ENCODE measurements around the gene DNASE1L1.
"Not testable (repeated sequence)": the region's sequence is repeated elsewhere in the genome, so short reads cannot be mapped to it uniquely, and the experiment has no call there.

Gene DNASE1L1

DNA sequence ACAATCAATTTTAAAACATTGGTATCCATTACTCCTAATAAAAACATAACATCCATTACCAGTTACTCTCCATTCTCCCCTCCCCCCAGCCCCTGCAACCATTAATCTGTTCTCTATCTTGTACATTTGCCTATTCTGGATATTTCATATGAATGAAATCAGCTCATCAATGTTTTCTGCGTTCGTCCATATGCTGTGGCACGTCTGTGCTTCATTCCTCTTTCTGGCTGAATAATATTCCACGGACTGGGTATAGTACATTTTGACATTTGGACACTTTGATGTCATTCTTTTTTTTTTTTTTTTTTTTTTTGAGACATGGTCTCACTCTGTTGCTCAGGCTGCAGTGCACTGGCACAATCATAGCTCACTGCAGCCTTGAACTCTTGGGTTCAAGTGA is 5.2 kb downstream of the DNASE1L1 start:
- no peak for DNase-seq (ENCODE audit: low read depth in 2 of 2)

DNA sequence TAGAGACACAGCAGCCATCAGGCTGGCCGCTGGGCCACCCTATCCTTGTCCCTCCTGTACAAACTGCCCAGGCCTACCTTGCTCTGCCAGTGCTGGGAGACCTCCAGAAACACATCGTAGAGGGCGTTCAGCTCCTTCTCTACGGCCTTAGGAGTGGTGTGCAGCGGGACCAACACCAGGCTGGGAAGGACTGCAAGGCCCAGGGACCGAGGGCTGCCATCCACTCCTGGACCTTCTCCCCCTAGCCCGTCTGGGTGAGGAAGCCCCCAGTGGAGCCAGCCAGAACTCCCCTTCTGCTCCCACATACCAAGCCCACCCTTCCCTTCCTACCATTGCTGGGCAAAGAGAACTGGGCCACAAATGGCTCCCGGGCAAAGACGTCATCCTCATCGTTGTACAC is 5.9 kb downstream of the DNASE1L1 start:
- no peak for DNase-seq (ENCODE audit: low read depth in 2 of 2)

DNA sequence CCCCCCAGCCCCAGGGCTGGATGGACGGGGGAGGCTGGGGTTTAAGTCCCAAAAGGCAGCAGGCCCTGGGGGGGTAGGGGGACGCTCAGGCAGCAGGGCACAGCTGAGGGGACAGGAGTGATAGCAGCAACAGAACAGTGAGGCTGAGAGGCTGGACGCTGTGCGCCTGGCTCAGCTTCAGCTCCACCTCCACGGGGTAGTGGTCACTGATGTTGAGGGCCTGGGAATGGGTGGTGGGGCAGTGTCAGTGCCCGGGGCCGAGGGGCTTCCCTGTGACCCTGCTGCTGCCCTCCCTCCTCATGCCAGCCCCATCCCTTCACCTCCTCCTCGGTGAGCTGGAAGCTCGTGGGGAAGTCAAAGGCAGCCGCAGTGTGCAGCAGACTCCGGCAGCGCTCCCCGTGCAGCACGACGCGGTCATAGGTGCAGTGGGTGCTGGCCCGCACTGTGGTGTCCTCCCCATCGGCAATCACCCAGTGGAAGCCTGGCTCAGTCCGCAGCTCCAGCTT is 6.4 kb downstream of the DNASE1L1 start:
- no peak for DNase-seq (ENCODE audit: low read depth in 2 of 2)

DNA sequence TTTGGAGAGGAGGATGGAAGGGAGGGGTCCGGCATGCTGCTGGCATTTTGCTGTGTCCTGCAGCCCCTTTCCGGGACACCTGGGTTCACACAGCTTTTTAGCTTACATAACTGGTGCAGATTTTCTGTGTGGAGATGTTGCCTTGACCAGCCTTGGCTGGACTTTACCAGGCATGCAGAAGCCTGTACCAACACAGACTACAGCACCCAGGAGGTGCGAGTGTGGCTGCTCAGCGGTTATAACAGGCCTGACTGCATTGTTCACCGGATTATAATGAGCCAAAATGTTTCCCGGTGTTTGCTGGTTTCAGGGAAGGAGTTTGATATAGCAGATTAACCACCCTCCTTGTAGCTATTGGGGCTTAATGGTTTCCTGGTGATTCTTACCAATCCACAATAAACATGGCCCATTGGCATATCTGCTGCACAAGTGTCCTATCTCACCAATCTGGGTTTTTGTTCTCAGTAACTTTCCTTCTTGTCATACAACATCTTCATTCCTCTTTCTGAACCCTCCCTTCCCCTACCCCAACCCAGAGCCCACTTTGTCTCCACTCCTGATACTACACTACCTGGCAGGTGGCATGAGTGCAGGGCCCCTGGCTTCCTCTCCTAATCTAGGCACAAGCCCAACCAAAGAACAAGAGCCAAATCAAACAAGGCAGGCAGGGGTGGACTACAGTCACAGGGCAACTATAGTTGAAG is 7.0 kb downstream of the DNASE1L1 start:
- DNase-seq (ENCODE audit: low read depth in 2 of 2): no peak

DNA sequence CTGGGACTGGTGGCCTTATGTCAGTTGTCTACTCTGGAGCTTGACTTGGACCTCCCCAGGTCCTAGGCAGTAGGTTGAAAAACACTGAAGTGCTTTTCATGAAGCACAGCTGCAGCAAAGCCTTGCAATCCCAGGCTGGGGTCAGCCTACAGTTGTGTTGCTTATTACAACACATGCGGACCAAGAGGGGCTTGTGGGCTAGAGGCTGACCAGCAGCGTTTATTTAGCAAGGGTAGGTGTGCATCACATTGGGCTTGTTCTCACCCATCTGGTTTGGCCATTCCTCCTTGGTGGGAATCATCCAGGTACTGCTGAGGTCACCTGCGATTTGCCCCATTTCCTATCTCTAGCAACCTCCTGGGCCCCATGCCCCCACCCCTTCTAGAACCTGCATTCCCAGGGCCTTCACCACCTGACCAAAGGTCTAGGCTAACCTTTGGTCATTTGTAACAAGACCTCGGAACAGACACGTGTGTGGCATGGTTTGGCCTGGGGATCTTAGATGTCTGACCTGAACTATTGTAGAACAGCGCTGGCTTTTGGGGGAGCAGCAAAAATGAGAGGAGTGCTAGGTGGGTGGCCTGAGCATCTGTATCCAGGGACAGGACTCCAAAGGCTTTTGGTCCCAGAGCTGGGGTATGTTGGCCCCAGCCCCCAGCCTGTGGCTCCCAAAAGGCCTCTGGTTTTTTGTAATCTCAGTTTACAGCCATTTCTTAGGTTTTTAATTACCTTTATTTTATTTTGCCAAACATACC is 7.8 kb downstream of the DNASE1L1 start:
- no peak for DNase-seq (ENCODE audit: low read depth in 2 of 2)

DNA sequence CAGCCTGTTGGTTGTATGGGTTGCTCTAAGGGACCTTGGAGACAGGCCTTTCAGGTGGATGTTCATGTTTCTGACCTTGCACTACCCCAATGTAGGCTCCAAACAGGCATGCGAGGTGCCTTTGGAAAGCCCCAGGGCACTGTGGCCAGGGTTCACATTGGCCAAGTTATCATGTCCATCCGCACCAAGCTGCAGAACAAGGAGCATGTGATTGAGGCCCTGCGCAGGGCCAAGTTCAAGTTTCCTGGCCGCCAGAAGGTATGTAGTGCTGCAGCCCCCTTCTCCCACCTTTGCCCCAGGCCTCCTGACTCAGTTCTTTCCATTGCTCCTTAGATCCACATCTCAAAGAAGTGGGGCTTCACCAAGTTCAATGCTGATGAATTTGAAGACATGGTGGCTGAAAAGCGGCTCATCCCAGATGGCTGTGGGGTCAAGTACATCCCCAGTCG is 8.7 kb downstream of the DNASE1L1 start:
- DNase-seq (ENCODE audit: low read depth in 2 of 2): not testable (repeated sequence)

DNA sequence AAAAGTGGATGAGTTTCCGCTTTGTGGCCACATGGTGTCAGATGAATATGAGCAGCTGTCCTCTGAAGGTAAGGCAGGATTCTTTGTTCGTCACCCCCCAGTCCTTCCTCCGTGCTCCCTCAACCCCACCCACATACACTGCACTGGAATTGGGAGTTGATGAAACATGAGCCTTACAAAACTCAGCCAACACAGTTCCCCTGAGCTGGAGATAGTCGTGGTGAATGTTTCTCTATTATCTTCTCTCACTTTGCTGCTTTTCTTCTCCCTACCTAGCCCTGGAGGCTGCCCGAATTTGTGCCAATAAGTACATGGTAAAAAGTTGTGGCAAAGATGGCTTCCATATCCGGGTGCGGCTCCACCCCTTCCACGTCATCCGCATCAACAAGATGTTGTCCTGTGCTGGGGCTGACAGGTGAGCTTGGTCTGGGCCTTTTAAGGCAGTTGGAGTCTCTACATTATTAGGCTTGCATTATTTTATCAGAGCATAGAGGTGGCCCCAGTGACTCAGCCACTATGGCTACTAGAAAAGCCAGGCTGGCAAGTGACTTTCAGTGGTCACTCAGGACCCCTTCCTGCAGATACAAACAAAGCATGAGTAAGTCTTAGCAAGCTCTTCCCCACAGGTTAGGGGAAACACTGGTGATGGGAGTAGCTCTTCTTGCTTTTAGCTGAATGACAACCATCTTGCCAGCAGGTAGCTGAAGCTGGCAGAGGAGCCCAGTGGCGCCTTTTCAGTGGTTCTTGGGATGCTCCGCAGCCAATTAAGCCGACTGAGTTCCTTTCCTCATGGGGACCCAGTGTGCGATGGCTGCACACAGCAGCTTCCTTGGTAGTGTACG is 9.3 kb downstream of the DNASE1L1 start:
- no peak for DNase-seq (ENCODE audit: low read depth in 2 of 2)

DNA sequence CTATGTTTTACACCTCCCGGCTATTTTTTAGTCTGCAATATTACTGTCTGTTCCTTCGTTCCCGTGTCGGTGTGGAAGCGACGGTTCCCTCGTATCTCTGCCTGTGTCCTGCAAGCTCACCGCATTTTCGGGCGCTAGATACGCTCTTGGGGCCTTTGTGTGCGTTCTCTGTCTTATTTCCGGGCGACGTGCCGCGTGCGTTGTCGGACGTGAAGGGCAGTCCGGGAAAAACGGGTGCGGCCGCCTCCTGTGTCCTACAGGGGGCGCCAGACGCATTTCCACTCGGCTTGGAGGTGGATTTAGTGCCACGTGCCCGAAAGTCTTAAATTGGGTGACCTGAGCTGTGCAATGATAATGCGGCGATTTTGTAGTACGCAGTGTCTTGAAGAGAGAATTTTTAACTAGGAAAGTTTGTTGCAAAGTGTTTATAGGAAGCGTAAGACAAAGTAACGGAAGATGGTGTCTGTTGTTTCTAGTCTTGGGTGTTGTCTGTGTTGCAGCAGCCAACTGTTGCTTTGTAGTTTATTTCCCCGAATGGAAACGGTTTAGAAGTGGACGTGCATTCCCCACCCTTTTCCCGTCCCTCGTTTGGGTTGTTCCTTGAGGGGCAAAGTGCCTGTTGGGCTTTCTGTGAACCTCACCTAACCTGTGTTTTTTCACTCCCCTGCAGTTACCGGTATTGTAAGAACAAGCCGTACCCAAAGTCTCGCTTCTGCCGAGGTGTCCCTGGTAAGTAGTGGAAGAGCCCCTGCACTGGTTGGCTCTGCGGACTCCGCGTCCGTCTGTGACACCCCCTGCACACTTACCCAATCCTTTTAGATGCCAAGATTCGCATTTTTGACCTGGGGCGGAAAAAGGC is 10.2 kb downstream of the DNASE1L1 start:
- peak; percentile 67 to 71 for DNase-seq (ENCODE audit: low read depth in 2 of 2)

DNA sequence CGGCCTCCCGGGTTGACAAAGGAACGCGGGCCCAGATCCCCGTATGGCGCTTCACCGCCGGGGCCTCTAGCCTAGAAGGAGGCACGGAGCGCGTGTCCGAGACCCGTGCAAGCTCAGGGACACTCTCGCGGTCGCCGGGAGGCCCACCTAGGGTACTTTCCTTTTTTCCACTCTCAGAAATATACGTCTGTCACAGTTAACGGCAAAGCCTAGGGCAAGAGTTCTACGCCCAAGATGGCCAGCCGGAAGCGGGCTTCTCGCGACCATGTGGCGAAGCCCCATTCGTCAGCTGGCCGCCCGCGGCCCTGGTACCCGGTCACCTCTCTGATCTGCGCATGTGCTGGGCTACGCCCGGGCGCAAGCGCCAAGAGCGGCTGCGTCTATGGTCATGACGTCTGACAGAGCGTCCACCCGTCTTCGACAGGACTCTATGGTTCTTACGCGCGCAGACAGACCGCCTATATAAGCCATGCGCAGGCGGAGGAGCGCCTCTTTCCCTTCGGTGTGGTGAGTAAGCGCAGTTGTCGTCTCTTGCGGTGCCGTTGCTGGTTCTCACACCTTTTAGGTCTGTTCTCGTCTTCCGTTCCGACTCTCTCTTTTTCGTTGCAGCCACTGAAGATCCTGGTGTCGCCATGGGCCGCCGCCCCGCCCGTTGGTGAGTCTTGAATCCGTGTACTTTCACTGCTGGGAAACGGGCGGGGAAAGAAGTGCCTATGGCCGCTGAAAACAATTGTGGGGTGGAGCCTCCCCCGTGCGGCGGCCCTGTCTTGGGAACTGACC is 11.0 kb downstream of the DNASE1L1 start, which contains the start of gene RPL10:
Gene RPL10 (plus strand): TSS at position 490 of the 780 bp plus-strand sequence. CDS start 143 bp downstream, at position 633.
- DNase-seq (ENCODE audit: low read depth in 2 of 2): peak; percentile 77 to 80

DNA sequence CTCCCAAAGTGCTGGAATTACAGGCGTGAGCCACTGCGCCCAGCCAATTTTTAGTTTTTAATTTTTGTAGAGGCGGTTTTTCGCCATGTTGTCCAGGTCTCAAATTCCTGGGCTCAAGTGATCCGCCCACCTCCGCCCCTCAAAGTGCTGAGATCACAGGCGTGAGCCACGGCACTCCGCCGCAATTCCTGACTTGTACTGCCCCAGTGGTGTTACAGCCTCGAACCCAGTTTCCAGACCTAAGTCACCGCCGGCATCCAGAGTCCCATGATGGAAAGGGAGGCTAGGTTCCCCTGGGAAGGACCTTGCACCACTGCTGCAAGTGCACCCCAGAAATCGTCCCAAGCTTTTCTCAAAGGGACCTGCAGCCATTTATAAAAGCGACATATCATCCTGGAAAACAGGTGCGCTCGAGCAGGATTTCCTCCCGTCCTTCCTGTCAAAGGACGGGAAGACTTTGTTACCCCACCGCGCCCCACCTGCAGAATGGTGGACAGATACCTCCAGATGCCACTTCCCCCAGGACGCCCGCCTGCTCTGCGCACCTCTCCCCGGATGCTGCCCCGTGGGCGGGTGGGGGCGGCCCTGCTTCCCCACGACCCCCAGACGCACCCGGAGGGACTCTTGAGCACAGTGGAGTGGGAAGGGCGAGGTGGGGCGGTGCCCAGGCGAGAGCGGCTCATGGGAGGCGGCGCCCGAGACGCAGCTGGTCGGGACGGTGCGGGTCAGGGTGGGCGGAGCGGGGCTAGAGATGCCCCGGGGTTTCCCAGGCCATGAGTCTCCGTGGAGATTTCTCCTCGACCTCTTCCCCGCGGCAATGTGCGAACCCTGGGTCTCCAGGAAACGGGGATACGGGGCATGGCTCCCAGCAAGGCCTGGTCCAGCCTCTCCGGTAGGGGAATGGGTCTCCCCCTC is 11.8 kb downstream of the DNASE1L1 start:
- DNase-seq (ENCODE audit: low read depth in 2 of 2): peak in 1 of 2 donors; percentile 47

DNA sequence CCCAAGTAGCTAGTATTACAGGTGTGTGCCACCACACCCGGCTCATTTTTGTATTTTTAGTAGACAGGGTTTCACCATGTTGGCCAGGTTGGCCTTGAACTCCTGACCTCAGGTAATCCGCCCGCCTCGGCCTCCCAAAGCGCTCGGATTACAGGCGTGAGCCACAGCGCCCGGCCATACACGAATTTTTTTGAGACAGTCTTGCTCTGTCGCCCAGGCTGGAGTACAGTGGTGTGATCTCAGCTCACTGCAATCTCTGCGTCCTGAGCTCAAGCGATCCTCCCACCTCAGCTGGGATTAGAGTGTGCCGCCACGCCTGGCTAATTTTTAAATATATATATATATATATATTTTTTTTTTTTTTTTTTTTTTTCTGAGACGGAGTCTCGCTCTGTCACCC is 12.7 kb downstream of the DNASE1L1 start:
- DNase-seq (ENCODE audit: low read depth in 2 of 2): not testable (repeated sequence)

DNA sequence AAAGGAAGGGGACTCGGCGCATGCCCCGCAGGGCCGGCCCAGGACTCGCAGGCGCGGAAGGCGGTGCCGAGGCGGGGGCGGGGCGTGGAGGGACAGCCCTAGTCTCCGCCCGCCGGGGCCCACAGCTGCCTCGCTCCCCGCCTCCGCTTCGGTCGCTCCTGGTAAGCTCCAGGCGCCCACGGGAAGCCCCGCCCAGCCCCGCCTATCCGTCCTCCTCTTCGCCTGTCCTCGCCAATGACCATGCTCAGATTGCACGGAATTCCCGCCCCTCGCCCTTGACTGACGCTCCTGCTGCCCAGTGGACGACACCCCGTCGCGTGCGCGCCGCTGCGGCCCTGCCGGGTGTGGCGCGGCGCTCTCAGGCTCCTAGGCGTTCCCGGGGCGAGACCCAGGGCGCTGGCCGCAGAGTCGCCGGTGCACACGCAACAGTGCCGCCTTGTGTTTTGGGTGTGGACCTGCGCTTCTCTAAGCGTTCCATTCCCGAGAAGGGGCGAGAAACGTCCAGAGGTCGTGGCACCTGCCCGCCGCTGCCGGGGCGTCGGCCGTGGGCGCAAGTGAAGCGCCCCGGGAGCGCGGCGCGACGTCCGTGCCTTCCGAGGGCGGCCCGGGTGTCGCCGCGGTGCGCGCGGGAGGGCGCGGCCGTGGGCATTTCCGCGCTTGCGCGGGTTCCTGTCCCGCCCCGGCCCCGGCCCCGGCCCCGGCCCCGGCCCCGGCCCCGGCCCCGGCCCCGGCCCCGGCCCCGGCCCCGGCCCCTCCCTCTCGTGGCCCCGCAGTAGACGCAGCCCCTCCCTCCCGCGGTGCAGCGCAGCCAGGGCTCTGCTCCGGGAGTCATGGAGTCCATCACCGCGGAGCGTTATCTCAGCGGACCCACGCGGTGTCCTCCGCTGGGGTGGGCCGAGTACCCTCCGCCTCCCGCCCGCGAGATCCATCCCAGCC is 19.0 kb downstream of the DNASE1L1 start:
- DNase-seq (ENCODE audit: low read depth in 2 of 2): not testable (repeated sequence)

DNA sequence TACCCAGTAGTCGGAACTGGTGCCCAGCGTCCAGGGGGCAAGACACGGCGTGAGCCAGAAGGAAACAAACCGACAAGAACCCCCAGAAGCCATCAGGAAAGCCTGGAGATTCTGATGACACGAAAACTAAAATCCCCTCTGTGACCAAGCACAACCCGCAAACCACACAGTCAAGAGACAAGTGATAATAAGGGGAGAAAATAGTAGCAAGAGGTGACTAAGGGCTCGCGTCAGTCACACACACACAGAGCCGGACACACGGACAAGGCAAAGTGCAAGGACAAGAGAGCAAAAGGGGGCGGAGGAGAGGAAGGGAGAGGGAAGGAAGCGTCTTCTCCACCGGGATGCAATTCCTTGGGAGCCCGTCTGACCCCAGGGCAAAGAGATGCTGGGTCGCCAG is 20.4 kb downstream of the DNASE1L1 start:
- DNase-seq (ENCODE audit: low read depth in 2 of 2): not testable (repeated sequence)

DNA sequence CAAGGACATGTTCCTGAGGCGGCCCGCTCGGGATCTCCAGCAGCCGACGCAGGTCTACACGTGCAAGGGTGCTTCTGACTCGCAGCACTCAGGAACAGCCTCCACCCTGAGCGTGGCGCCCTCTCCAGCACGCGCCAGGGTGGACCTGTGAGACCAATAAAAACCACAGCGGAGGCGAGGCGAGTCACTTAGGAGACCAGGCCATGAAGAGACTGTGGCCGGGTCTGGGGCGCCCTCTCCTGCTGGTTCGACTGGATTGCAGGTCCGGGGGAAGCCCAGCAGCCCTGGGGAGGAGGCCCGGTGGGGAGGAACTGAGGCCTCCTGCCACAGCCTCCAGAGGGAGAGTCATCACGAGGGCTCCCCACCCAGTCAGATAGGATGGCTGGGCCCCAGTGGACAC is 21.0 kb downstream of the DNASE1L1 start:
- not testable (repeated sequence) for DNase-seq (ENCODE audit: low read depth in 2 of 2)

DNA sequence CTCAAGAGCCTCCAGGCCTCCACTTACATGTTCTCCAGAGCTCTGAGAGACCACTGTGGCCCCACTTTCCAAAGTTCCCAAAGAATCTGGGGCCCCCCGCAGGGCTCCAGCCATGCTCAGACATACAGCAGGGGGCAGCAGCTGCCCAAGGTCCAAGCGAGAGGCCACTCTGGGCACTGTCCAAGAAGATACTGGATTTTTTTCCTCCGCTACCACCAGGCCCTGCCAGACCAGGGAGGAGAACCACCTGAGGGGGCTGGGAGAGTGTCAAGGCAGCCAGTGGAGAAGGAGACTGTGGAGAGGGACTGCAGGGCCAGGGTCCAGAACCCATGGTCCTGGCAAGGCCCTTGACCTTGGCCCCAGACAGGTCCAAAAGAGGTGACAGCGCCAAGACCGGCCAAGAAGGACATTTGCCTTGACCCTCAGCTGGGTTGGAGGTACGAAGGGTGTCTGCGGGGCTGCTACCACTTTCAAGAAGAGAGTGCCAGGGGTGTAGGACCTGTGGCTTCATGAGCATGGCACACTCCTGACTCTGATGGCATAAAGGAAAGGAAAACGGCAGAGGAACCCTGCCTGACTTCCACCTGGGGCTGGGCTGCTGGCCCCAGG is 24.7 kb downstream of the DNASE1L1 start:
- DNase-seq (ENCODE audit: low read depth in 2 of 2): no peak

DNA sequence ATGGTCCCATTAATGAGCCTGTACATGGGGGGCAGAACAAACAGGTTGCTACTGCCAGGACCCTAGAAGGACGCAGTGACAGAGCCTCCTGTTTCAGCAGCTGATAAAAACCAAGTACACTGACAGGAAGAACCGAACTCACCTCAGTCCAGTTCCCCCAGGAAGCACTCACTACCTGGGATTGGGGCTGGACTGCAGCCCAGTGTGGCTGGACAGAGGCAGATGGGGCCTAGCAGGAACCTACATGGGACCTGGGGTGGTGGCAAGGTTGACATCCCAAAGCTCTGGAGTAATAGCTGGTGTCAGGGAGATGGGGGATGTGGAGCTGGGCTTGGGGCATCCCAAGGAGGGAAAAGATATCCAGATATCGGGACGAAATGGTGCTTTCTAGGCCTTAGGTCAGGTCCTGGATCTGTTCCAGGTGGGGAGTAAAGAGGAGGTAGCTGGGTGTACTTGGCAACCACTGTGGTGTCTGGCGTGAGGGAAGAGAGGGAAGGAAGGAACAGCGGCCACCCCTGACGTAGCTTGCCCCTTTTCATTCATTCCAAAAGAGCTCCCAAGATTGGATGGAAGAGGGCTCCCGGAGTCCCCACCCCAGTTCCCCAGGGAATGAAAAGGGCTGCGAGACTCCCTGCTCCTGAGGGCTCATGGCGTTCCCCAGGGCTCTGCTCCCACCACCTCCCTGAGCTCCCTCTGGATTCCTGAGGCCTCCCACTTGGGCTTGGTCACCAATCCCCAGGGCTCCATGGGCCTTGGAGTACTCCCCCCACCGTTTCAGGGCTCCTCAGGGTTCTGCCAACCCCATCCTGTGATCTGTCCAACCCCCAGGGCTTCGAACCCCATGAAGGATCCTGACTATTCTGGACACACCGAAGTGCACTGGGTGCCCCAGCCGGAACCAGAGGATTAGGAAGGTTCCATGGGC is 25.4 kb downstream of the DNASE1L1 start:
- DNase-seq (ENCODE audit: low read depth in 2 of 2): no peak
